GM19468 (cell line): Measurements from ENCODE around the gene PRXL2A.
"Not testable (repeated sequence)": the region's sequence is repeated elsewhere in the genome, so short reads cannot be mapped to it uniquely, and the experiment has no call there.

Experiments used
- ATAC-seq: cut with Tn5 transposase; IDR thresholded peaks from one replicate; pipeline ENCODE4 v1.9.1; 2021; ENCODE audit warnings: mild to moderate bottlenecking, moderate library complexity, moderate number of reproducible peaks; ENCODE audit not compliant: unreplicated experiment; ENCODE audit errors: extremely low read depth

Gene PRXL2A

DNA sequence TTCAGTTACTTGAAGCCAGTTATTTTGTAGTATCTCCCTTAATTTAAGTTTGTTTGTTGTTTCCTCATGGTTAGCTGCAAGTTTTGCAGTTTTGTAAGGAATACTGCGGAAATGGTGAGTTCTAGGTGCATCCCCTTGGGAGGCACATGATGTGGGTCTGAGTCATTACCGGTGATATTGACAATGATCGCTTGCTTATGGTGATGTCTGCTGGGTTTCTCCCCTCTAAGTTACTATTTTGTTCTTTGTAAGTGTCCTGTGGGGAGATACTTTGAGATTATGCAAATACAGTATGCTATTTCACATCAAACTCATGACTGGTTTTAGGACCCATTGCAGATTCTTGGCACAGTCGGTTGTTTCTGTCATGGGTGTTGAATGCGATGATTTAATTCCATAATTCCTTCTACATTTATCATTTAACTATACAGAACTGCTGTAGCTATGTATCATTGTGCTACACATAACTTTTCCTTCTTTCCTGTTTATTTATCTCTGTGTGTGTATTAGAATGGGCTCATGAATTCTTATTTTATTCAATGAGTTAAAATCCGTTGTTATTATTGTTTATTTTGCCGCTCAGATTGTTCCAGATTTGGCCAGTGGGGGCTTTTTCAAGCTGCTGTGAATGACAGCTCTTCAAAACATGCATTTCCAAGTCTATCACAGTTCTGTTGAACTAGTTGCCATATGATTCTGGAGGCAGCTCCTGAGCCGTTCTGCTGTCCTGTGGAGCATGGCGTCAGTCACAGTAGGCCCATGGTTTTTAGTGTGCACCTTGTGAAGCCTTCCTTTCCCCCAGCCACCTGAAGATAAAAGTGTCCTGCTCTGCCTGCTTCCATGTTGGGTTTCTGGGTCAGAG is 64.1 kb downstream of the PRXL2A start:
- ATAC-seq: peak; percentile 92

GRCh38 chr10:80473096-80473657 is 64.8 kb downstream of the PRXL2A start:
- ATAC-seq: no peak

DNA sequence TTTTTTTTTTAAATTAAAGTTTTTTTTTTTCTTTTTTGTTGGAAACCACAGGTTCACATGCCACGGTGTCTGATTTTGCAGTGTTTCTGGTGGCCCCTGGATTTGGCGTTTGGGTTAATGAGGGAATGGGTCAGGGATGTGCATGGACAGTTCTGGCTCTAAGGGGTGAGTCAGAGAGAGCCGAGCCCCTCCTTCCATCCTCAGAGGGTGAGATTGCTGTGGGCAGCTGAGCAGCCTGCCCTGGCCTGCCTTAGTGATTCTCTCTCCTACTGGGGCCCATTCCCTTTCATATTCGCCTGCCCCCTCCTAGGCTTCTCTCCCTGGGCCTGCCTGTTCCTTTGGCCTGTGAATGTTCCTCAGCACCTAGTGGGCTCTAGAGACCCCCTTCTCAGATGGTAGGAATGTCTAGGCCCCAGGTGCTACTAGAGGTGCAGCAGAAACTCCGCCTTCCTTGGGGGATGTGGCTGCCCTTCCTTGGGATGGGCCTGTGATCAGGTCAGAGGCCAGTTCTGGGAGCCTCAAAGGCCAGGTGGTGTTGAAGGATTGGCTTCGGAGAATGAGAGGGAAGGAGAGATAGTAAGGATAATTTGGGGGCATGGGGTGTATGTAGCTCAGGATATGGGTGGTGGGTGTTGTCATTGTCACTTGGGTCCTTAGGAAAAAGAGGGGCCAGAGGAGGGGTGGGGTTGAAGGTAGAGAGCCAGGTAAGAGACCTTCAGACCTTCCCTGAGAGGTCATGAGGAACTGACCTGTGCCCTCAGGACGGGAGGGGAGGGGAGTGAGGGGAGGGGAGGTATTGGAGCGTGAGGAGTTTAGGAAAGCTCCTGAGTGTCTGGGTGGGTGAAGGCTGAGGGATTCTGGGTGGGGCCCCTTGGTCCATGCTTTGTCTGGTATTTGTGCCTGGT is 65.6 kb downstream of the PRXL2A start:
- no peak for ATAC-seq

GRCh38 chr10:80474597-80474910 is 66.2 kb downstream of the PRXL2A start:
- ATAC-seq: no peak

DNA sequence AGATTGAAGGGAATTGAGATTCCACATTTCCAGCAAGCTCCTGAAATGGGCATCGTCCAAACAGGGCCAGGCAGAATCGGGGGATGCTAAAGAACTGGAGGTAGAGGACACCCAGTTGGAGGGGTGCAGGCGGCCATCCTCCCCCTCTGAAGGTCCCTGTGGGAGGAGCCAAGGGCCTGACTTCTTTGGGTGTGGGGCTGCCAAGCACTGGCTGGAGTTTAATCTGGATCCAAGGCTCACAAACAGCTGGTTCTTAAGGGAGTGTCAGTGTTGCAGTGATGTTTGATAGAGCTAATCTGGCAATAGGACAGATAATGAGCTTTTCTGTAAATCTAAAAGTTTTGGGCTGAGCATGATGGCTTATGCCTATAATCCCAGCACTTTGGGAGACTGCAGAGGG is 66.6 kb downstream of the PRXL2A start:
- no peak for ATAC-seq

- ATAC-seq: not testable (repeated sequence)
Observed at GRCh38 chr10:80475641-80476040, 67.3 kb downstream of the PRXL2A start.

DNA sequence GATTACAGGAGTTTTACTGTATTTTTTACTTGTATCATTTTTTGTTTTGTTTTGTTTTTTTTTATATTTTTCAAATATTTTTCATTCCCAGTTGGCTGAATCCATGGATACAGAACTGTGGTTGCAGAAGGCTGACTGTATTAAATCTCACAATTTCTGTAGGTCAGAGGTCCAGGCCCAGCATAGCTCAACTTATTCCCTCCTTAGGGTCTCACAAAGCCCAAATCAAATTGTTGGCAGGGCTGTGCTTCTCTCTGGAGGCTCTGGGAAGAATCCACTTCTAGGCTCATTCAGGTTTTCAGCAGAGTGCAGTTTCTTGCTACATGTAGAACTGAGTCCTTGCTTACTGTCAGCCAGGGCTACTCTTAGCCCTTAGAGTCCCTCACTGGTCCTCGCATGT is 68.3 kb downstream of the PRXL2A start:
- no peak for ATAC-seq

- no peak for ATAC-seq
Observed at GRCh38 chr10:80477813-80478212, 69.5 kb downstream of the PRXL2A start.

- ATAC-seq: not testable (repeated sequence)
Observed at GRCh38 chr10:80480373-80480772, 72.0 kb downstream of the PRXL2A start.

DNA sequence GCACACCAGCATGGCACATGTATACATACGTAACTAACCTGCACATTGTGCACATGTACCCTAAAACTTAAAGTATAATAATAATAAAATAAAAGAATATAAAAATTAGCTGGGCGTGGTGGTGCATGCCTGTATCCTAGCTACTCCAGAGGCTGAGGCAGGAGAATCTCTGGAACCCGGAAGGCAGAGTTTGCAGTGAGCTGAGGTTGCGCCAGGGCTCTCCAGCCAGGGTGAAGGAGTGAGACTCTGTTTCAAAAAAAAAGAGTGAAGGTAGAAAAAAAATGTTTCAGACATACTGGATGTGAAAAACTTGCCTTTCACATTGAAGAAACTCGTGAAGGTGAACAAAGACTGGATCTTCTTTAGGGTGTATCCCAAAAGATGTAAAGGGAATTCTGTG is 72.5 kb downstream of the PRXL2A start:
- no peak for ATAC-seq

- no peak for ATAC-seq
Observed at GRCh38 chr10:80484243-80484642, 75.9 kb downstream of the PRXL2A start.

DNA sequence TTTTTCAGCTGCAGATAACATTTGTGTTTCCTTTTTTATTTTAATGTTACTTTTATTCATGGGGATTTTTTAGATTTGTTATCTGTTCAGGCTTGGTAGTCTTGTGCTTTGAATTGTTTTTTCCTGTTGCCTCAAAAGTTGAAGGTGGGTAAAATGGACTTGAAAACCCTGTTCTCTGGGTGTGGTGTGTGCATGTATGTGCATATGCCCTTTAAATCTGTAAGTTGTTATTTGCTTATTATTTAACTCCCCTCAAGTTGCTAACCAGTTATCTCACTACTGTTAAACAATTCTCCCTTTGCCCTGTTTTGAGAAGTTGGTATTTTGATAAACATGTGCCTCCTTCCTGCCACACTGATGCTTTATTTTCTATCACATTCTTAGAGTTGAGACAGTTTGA is 76.3 kb downstream of the PRXL2A start:
- no peak for ATAC-seq

- ATAC-seq: no peak
Observed at GRCh38 chr10:80485076-80485945, 77.0 kb downstream of the PRXL2A start.

GRCh38 chr10:80485946-80486764 is 77.8 kb downstream of the PRXL2A start:
- ATAC-seq: no peak
